Upper lobe of right lung (tissue), 1 donor: ENCODE measurements around the gene CEP68. TPM values are rescaled to one million over a fixed set of nuclear protein-coding genes. Genes with fewer than 3 reads are reported as not detected.

Experiments used
- ATAC-seq: fragments of 200-7000 bp; cut with Tn5 transposase; one replicate; pipeline ENCODE4 v1.9.1; 2020; ENCODE audit warnings: mild to moderate bottlenecking, moderate library complexity
- DNase-seq: peaks from one replicate; pipeline ENCODE4 v3.0.0-alpha.2; 2020
- H3K27ac ChIP-seq: fragments of 200-600 bp; one replicate; pipeline ENCODE4 v1.8.0; 2022
- H3K27me3 ChIP-seq: fragments of 200-600 bp; one replicate; pipeline ENCODE4 v1.8.0; 2022; ENCODE audit warnings: mild to moderate bottlenecking
- H3K36me3 ChIP-seq: fragments of 200-600 bp; one replicate; pipeline ENCODE4 v1.8.0; 2022
- H3K4me1 ChIP-seq: fragments of 200-600 bp; one replicate; pipeline ENCODE4 v1.8.0; 2022
- H3K4me3 ChIP-seq: fragments of 200-600 bp; one replicate; pipeline ENCODE4 v1.8.0; 2022; ENCODE audit warnings: mild to moderate bottlenecking
- H3K9me3 ChIP-seq: fragments of 200-600 bp; one replicate; pipeline ENCODE4 v1.8.0; 2022
- intact Hi-C: fragments of 100-400 bp; cut with DNase I; formaldehyde crosslinking; loops from one replicate; pipeline ENCODE4 v1.11.0; 2022
- total RNA-seq: library from RNA; stranded (reverse); fragmentation: NEBNext Ultra II Directional; extraction: Animal tissue kit (Norgen Biotek cat#: 25700); gene quantifications from one replicate; pipeline ENCODE4 v1.2.1, GENCODE V29; 2021
- TF ChIP-seq, protein P1 (sequence below): fragments of 200-600 bp; IDR thresholded peaks from one replicate; pipeline ENCODE4 v1.8.0; 2022; ENCODE audit warnings: antibody characterized with exemption
- donor health status: DM: no; HTN: yes; CAD: no; lungs with severe emphysema.

Gene CEP68
- total RNA-seq, 1 donor from 2014 or later: 16.0 TPM

- Histone ChIP-seq H3K4me1 (peaks cover 46% of the 10 kb centered on the region), H3K36me3 (no peaks in the 10 kb centered on the region), H3K27me3 (no peaks in the 10 kb centered on the region), H3K4me3 (no peak overlapping the region), H3K9me3 (no peaks in the 10 kb centered on the region), H3K27ac (peak overlapping the region; percentile 52)
- TF ChIP-seq, protein P1, sequence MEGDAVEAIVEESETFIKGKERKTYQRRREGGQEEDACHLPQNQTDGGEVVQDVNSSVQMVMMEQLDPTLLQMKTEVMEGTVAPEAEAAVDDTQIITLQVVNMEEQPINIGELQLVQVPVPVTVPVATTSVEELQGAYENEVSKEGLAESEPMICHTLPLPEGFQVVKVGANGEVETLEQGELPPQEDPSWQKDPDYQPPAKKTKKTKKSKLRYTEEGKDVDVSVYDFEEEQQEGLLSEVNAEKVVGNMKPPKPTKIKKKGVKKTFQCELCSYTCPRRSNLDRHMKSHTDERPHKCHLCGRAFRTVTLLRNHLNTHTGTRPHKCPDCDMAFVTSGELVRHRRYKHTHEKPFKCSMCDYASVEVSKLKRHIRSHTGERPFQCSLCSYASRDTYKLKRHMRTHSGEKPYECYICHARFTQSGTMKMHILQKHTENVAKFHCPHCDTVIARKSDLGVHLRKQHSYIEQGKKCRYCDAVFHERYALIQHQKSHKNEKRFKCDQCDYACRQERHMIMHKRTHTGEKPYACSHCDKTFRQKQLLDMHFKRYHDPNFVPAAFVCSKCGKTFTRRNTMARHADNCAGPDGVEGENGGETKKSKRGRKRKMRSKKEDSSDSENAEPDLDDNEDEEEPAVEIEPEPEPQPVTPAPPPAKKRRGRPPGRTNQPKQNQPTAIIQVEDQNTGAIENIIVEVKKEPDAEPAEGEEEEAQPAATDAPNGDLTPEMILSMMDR: no peak
- intact Hi-C loops: no loop called here
- peak; percentile 64 for ATAC-seq
- no peak for DNase-seq
These were observed 6.9 kb downstream of the CEP68 start for GRCh38 chr2:65062843-65063825.

DNA sequence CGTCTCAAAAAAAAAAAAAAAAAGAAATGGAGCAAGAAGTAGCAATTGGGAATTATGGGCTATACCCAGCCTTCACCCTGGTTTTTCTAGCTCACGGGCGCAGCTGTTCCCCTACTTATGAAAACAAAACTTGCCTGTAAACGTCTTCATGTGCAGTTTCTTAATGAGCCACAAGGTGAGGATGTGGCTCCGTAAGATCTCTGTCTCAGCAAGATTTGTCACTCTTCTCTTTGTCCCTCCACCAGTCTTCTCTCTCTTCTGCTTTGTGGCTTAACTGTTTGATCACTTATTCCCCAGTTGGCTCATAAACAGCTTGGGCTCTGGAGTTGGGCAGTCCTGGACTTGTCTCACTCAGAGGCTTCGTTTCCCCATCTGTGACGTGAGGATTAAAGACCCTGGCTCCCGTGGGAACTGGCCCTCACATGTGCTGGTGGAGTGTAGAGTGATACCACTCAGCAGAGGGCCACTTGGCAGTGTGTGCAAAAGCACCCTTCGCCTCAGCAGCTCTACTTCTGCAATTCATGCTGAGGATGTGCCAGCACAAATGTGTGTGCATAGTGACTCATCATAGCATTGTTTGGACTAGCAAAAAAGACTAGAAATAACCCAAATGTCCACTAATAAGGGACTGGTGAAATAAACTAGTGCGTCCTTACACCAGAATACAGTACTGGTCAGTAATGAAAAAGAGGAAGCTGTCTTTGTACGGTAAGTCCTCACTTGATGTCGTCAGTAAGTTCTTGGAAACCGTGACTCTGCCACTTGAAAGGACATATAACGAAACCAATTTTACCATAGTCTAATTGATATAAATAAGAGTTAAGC is 8.7 kb downstream of the CEP68 start:
- Histone ChIP-seq H3K36me3 (no peaks in the 10 kb centered on the region), H3K4me1 (peaks cover 58% of the 10 kb centered on the region), H3K27ac (peak overlapping the region; percentile 61), H3K4me3 (no peak overlapping the region), H3K9me3 (no peaks in the 10 kb centered on the region), H3K27me3 (no peaks in the 10 kb centered on the region)
- TF ChIP-seq, protein P1: peak; percentile 71
- ATAC-seq: peak; percentile 81
- intact Hi-C loops: no loop called here
- DNase-seq: peak; percentile 77

DNA sequence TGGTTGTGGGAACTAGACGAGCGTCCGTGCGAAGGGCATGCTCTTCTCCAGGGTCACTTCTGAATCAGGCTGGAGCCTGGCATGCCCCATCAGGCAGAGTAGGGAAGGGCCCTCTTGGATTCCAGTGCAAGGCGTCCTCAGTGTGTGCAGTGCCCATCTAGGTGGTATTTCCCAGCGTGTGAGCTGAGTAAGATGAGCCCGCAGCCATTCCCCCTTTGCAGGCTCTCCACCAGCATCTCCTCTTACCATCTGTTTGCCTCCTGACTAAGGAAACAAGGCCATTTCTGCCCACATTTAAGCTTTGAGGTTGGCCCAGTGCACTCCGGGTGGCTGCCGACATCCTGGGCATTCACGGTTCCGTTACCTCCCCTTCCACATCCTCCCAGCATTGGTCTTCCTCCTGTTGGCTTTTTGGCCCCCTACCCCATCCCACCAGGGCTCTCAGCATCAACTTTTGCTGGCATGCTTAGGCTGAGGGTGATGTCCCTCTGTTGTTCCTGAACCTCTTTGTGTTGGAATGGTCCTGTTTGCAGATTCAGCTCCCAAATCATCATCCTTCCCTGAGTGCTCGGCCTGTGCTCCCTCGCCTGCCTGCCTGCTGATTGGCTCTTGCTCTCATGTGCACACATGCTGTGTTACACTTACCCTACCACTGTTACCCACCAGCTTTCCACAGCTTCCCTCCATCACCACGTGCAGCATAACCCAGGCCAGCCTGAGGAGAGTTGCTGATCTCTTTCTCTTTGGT is 11.8 kb downstream of the CEP68 start:
- Histone ChIP-seq H3K4me3 (no peak overlapping the region), H3K27ac (no peak overlapping the region), H3K36me3 (peaks cover 17% of the 10 kb centered on the region), H3K9me3 (no peaks in the 10 kb centered on the region), H3K27me3 (no peaks in the 10 kb centered on the region), H3K4me1 (peaks cover 55% of the 10 kb centered on the region)
- DNase-seq (no peak), ATAC-seq (no peak)
- TF ChIP-seq, protein P1: no peak
- intact Hi-C loops: no loop called here

DNA sequence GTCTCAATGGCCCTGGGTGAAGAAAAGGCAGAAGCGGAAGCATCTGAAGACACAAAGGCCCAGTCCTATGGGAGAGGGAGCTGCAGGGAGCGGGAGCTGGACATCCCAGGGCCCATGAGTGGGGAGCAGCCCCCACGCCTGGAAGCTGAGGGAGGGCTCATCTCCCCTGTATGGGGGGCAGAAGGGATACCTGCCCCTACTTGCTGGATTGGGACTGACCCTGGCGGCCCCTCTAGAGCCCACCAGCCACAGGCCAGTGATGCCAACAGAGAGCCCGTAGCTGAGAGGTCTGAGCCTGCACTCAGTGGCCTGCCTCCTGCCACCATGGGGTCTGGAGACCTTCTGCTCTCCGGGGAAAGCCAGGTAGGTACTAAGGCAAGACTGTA is 13.2 kb downstream of the CEP68 start:
- no peaks in the 10 kb centered on the region for H3K27me3 ChIP-seq
- intact Hi-C loops: no loop called here

More for the DNA sequence above, 13.2 kb downstream of the CEP68 start:
- TF ChIP-seq, protein P1: no peak
- H3K9me3 ChIP-seq: no peaks in the 10 kb centered on the region
- H3K4me3 ChIP-seq: no peak overlapping the region
- no peak for DNase-seq
- ATAC-seq: no peak
- peaks cover 30% of the 10 kb centered on the region for H3K36me3 ChIP-seq
- peaks cover 47% of the 10 kb centered on the region for H3K4me1 ChIP-seq
- peak overlapping the region; percentile 61 for H3K27ac ChIP-seq
